GM21619 (cell line): ENCODE data around the gene SH3RF2.
"Not testable (repeated sequence)": the region's sequence is repeated elsewhere in the genome, so short reads cannot be mapped to it uniquely, and the experiment has no call there.

ENCODE experiments used
- ATAC-seq: cut with Tn5 transposase; IDR thresholded peaks from one replicate; pipeline ENCODE4 v1.9.1; 2021; ENCODE audit not compliant: unreplicated experiment

Gene SH3RF2

GRCh38 chr5:146072595-146072994 lies 136.2 kb downstream of the SH3RF2 start:
- ATAC-seq, result no peak

GRCh38 chr5:146073239-146073900 lies 137.0 kb downstream of the SH3RF2 start:
- no peak for ATAC-seq

- no peak for ATAC-seq
These were observed 139.7 kb downstream of the SH3RF2 start for GRCh38 chr5:146076028-146076427.

- no peak for ATAC-seq
These were observed 140.1 kb downstream of the SH3RF2 start for GRCh38 chr5:146076455-146076854.

- no peak for ATAC-seq
These were observed 142.2 kb downstream of the SH3RF2 start for GRCh38 chr5:146078566-146078965.

DNA sequence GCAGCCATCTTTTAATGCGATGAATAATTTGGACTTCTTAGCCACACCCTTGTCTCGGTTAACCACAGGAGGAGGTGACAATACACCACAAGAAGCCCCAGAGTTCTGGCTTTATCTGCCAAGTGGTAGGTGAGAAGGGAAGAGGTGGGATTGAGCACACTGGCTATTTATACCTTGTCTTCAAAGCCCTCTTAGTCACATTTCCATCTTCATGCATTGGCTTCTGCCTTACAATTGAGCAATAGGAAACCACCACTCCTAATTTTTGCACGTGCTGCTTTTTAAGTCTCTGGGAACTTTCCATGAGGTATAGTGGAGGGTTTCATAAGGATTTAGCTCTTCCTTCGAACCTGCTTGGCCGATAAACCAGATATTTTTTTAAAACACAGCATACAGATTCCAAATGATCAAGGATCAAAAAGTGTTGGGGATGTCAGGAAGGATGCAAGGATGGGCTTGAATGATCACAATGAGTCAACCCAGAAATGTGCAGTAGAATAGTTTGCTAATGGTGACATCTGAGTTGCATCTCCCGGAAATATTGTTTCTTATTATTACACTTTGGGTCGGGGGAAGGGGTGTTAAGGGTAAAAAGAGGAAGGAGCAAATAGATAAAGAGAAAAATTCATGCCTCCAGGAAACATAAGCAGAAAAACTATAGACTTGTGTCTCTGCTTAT lies 143.5 kb downstream of the SH3RF2 start:
- ATAC-seq, result peak; percentile 38

- ATAC-seq, result no peak
These were observed 145.2 kb downstream of the SH3RF2 start for GRCh38 chr5:146081556-146081955.

DNA sequence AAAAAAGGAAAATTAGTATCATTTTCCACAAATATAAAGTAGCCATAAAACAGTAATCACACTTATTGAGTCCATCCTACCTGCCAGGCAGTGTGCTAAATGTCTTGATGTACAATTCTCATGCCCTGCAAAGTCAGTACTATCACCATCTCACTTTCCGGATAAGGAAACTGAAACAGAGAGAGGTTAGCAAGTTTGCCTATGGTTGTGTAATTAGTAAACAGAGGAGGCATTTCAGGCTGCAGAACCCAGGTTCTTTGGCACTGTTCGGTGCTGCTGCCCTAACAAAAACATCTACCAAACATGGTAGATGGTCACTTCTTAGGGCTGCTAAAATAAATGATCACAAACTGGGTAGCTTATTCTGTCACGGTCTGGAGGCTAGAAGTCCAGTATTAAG lies 146.4 kb downstream of the SH3RF2 start:
- peak; percentile 95 for ATAC-seq

DNA sequence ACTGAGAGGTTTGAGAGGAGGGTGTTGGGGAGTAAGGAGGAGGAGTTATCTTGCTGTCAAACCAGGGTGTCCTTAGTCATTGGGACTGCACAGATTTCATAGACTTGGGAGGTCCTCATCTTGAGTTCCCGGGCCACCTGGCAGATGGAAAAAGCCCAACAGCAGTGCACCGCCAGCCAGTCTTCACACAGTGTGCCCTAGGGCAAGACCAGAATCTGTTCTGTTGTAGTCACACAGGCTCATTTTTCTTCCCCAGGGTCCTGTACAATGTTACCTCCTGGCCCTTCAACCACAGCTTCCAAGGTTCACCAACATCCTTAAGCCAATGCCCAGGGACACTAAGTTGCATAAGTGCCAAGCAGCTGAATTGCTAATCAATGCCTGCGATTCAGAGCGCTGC lies 148.0 kb downstream of the SH3RF2 start:
- ATAC-seq, result no peak

GRCh38 chr5:146088098-146088497 lies 151.7 kb downstream of the SH3RF2 start:
- ATAC-seq, result no peak

DNA sequence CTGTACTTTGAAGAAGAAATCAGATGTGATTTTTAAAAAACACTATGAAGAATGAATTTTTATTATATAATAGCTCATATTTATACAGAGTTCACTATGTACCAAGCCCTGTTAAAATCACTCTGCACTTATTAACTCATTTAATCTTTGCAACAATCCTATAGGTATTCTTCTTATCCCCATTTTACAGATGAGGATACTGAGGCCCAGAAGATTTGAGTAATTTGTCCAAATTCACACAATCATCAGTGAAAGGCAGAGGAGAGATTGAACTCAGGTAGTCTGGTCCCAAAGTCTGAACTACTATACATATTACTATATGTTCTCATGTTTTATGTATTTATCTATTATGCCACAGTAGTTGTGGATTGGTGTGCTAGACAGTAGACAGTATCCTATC lies 152.9 kb downstream of the SH3RF2 start:
- no peak for ATAC-seq

- ATAC-seq, result no peak
These were observed 155.5 kb downstream of the SH3RF2 start for GRCh38 chr5:146091881-146092280.

- ATAC-seq, result no peak
These were observed 161.7 kb downstream of the SH3RF2 start for GRCh38 chr5:146098047-146098446.

DNA sequence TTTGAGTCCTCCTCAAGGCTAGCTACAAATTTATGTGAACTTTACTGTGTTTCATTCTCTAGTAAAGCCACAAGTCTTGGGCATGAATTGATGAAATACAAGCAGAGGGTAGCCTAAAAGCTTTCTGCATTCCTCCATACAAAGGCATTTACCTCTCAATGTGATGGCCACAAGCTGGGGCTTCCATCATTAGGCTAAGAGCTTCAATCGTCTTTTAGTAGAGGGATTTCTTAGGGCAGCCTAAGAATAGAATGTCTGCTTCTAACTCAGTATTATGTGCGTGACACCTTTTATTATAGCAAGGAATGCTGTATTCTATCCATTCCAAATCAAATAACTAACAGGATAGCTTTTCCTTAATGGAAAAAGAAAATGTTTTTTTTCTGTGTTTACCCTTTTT lies 165.3 kb downstream of the SH3RF2 start:
- ATAC-seq, result no peak

DNA sequence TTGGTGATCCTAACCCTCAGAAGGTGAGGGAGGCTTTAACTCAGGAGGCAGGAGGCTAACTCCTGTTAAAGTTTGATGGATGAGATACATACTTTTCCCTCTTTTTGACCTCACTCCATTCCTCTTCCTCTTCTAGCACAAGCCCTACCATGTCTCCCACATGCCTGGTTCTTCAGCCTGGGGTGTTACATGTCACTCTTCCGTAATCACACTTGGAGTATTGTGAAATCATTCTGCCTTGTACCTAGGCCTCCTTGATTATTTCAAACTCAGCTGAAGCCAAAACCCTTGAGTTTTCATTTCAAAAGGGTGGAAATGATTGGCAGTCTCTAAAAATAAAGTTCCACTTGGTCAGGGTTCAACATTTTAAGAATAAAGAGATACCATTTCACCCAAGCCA lies 167.2 kb downstream of the SH3RF2 start:
- no peak for ATAC-seq

DNA sequence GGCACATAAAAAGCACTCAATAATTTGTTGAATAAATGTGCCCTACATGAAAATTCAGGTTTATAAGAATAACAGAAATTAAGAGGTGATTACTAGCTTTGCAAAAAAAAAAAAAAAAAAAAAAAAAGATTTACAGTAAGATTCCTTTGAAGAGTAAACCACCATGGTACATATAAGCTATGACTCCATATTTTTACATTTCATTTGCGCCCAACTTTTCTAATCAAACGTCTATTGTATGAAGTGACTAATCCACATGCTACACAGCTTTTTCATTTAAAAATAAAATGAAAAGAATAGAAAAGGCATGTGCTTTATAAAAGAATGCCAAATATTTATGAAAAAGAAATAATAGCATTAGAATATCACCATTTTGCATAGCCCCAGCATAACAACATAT lies 169.1 kb downstream of the SH3RF2 start, which contains the start of gene PLAC8L1:
TSS of gene PLAC8L1 (minus strand) at position 101 of the 400 bp plus-strand sequence. CDS start 1,266 bp downstream, outside the sequence.
- ATAC-seq, result no peak

GRCh38 chr5:146107901-146108300 lies 171.5 kb downstream of the SH3RF2 start:
- no peak for ATAC-seq

DNA sequence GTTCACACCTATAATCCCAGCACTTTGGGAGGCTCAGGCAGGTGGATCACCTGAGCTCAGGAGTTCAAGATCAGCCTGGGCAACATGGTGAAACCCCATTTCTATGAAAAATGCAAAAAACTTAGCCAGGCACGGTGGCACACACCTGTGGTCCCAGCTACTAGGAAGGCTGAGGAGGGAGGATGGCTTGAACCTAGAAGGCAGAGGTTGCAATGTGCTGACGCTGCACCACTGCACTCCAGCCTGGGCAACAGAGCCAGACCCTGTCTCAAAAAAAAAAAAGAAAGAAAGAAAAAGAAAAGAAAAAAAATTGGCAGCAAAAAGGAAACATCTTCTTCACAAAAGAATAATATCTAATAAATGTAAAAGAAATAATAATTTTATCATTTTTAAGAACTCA lies 172.5 kb downstream of the SH3RF2 start:
- not testable (repeated sequence) for ATAC-seq

DNA sequence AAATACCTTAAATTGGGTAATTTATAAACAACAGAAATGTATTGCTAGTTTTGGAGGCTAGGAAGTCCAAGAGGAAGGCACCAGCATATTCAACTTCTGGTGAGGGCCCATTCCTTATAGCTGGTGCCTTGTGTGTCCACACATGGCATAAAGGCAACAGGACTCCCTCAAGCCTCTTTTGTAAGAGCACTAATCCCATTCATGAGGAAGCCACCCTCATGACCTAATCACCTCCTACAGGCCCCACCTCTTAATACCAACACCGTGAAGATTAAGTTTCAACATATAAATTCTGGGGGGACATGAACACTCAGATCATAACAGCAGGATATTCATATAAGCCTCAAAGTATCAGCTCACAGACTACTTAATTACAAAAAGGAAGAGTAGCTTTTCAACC lies 173.0 kb downstream of the SH3RF2 start:
- ATAC-seq, result no peak

DNA sequence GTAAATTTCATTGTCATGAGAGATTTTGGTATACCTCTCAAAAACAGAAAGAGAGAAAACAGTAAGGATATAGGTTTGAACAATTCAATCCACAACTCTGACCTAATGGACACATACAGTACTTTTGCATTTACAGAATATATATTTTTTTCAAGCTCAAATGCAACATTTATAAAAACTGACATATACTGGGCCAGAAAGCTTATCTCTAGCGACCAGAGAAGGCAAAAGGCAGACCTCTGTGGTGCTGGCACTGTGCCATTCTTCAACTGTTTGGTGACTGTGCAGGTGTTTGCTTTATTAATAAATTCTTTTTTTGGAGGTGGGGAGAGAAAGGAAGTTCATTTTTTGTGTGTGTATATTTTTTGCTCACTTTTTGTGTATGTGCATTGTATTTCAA lies 175.0 kb downstream of the SH3RF2 start:
- no peak for ATAC-seq

DNA sequence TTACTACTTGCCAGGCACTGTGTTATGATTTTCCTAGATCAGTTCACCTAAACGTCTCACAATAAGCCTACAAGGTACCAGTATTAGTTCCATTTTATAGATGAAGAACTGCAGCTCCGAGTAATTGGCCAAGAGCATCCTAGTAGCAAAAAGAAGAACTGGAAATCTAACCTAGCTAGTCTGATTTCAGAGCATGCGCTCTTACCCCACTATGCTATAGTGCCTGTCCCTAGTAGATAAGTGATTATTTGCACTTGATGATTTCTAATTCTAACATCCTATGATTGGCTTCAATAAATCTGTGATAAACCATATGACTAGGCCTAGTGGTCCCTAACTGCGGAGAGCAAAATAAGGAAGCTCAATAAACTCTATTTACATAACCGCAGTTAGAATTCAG lies 176.1 kb downstream of the SH3RF2 start:
- no peak for ATAC-seq
